AG09319 (cell line): ENCODE data around the gene NMRK2.

Experiments
- DNase-seq: peaks from one replicate; pipeline ENCODE4 v3.0.0-alpha.2; 2010; ENCODE audit warnings: low read depth; ENCODE audit errors: extremely low read depth
- CTCF ChIP-seq: IDR thresholded peaks from 2 replicates; pipeline ENCODE4 v1.5.1; 2011; ENCODE audit warnings: low read depth, mild to moderate bottlenecking, inconsistent platforms, low read length, moderate library complexity

The NMRK2 gene

GRCh38 chr19:3899531-3900294 lies 33.2 kb upstream of the NMRK2 start:
- DNase-seq: no peak
- TF ChIP-seq CTCF: no peak

- DNase-seq: no peak
- TF ChIP-seq CTCF: no peak
Observed at GRCh38 chr19:3902317-3902973, 30.4 kb upstream of the NMRK2 start.

- no peak for DNase-seq
- no peak for TF ChIP-seq CTCF
Observed at GRCh38 chr19:3904233-3904632, 28.6 kb upstream of the NMRK2 start.

- TF ChIP-seq CTCF: no peak
Observed at GRCh38 chr19:3907626-3908265, 25.1 kb upstream of the NMRK2 start.

GRCh38 chr19:3908266-3909054 lies 24.4 kb upstream of the NMRK2 start:
- TF ChIP-seq CTCF: no peak
- DNase-seq: no peak

More at GRCh38 chr19:3907626-3908265, 25.1 kb upstream of the NMRK2 start:
- no peak for DNase-seq

- DNase-seq: no peak
- no peak for TF ChIP-seq CTCF
Observed at GRCh38 chr19:3910105-3910504, 22.8 kb upstream of the NMRK2 start.
